Kidney epithelial cell (primary cell): ENCODE results near the gene CERKL. TPM values are rescaled to one million over a fixed set of nuclear protein-coding genes. Genes with fewer than 3 reads are reported as not detected.
"Not testable (repeated sequence)": the region's sequence is repeated elsewhere in the genome, so short reads cannot be mapped to it uniquely, and the experiment has no call there.

Experiments used
- DNase-seq: peaks from one replicate; pipeline ENCODE4 v3.0.0-alpha.2; 2010; ENCODE audit warnings: low read depth
- H3K27me3 ChIP-seq: 2 replicates; pipeline ENCODE4 v1.6.0; 2011; ENCODE audit warnings: low read length; ENCODE audit not compliant: control insufficient read depth, insufficient read depth
- H3K36me3 ChIP-seq: 2 replicates; pipeline ENCODE4 v1.5.1; 2011; ENCODE audit warnings: low read length; ENCODE audit not compliant: control insufficient read depth, insufficient read depth
- H3K4me3 ChIP-seq: 2 replicates; pipeline ENCODE4 v1.5.1; 2011; ENCODE audit warnings: low read depth, mild to moderate bottlenecking, control low read depth, low read length
- total RNA-seq: library from RNA; depleted of rRNA; stranded (reverse); fragments of >200 nt; gene quantifications from 2 replicates; pipeline ENCODE4 v1.2.3, GENCODE V29; 2015
- TF ChIP-seq, protein P1 (sequence below): IDR thresholded peaks from 2 replicates; pipeline ENCODE4 v1.5.1; 2011; ENCODE audit warnings: mild to moderate bottlenecking, moderate library complexity, low read length, control low read depth, inconsistent platforms; ENCODE audit not compliant: insufficient read depth, poor library complexity, severe bottlenecking

Gene CERKL
- 0.07 and 0.17 TPM in 2 replicates for total RNA-seq

GRCh38 chr2:181656450-181657291 lies at the start of gene CERKL:
TSS of gene CERKL (minus strand) at chr2:181657105. CDS start at chr2:181657006, 99 bp downstream.
- DNase-seq = no peak

GRCh38 chr2:181702519-181702918 lies 45.6 kb upstream of the CERKL start:
- not testable (repeated sequence) for H3K27me3 ChIP-seq, H3K4me3 ChIP-seq, H3K36me3 ChIP-seq, DNase-seq

More at GRCh38 chr2:181656450-181657291, at the start of gene CERKL:
- TF ChIP-seq, protein P1, sequence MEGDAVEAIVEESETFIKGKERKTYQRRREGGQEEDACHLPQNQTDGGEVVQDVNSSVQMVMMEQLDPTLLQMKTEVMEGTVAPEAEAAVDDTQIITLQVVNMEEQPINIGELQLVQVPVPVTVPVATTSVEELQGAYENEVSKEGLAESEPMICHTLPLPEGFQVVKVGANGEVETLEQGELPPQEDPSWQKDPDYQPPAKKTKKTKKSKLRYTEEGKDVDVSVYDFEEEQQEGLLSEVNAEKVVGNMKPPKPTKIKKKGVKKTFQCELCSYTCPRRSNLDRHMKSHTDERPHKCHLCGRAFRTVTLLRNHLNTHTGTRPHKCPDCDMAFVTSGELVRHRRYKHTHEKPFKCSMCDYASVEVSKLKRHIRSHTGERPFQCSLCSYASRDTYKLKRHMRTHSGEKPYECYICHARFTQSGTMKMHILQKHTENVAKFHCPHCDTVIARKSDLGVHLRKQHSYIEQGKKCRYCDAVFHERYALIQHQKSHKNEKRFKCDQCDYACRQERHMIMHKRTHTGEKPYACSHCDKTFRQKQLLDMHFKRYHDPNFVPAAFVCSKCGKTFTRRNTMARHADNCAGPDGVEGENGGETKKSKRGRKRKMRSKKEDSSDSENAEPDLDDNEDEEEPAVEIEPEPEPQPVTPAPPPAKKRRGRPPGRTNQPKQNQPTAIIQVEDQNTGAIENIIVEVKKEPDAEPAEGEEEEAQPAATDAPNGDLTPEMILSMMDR = no peak
- Histone ChIP-seq H3K36me3 (no peaks in the 10 kb centered on the region), H3K4me3 (peak within 1 kb of the TSS; percentile 62), H3K27me3 (peaks cover 4% of the 10 kb centered on the region)

- DNase-seq = no peak
- no peaks in the 10 kb centered on the region for H3K36me3 ChIP-seq
- TF ChIP-seq, protein P1 = no peak
- H3K4me3 ChIP-seq = no peak overlapping the region
- no peaks in the 10 kb centered on the region for H3K27me3 ChIP-seq
Measured at GRCh38 chr2:181698223-181698622, 41.3 kb upstream of the CERKL start.

GRCh38 chr2:181697571-181697970 lies 40.7 kb upstream of the CERKL start:
- Histone ChIP-seq H3K27me3 (no peaks in the 10 kb centered on the region), H3K36me3 (no peaks in the 10 kb centered on the region), H3K4me3 (no peak overlapping the region)
- TF ChIP-seq, protein P1 = no peak
- DNase-seq = no peak

DNA sequence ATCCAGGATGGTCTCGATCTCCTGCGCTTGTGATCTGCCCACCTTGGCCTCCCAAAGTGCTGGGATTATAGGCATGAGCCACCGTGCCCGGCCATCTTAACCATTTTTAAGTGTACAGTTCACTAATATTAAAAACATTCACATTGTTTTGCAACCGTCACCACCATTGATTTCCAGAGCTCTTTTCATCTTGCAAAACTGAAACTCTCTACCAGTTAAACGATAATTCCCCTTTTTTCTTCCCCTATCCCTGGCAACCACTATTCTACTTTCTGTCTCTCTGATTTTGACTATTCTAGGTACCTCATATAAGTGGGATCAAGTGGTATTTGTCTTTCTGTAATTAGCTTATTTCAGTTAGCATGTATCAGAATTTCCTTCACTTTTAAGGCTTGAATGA lies 40.2 kb upstream of the CERKL start:
- Histone ChIP-seq H3K27me3 (no peaks in the 10 kb centered on the region), H3K36me3 (no peaks in the 10 kb centered on the region), H3K4me3 (no peak overlapping the region)
- TF ChIP-seq, protein P1 = no peak
- no peak for DNase-seq

GRCh38 chr2:181694271-181694670 lies 37.4 kb upstream of the CERKL start:
- no peaks in the 10 kb centered on the region for H3K27me3 ChIP-seq
- DNase-seq = no peak
- H3K4me3 ChIP-seq = no peak overlapping the region
- H3K36me3 ChIP-seq = no peaks in the 10 kb centered on the region
- TF ChIP-seq, protein P1 = no peak
